GM18520 (cell line): ENCODE measurements around the gene PLEKHA5.
"Not testable (repeated sequence)": the region's sequence is repeated elsewhere in the genome, so short reads cannot be mapped to it uniquely, and the experiment has no call there.

Source experiments
- ATAC-seq: cut with Tn5 transposase; IDR thresholded peaks from one replicate; pipeline ENCODE4 v1.9.1; 2021; ENCODE audit not compliant: unreplicated experiment

Gene PLEKHA5

GRCh38 chr12:19316425-19316824, 186.9 kb downstream of the PLEKHA5 start:
- ATAC-seq, result no peak

GRCh38 chr12:19322376-19322775, 192.8 kb downstream of the PLEKHA5 start:
- ATAC-seq, result no peak

- no peak for ATAC-seq
These were observed 194.3 kb downstream of the PLEKHA5 start for GRCh38 chr12:19323805-19324204.

GRCh38 chr12:19326102-19326501, 196.6 kb downstream of the PLEKHA5 start:
- ATAC-seq, result no peak

GRCh38 chr12:19332196-19332595, 202.7 kb downstream of the PLEKHA5 start:
- ATAC-seq, result no peak

- no peak for ATAC-seq
These were observed 208.9 kb downstream of the PLEKHA5 start for GRCh38 chr12:19338405-19338804.

GRCh38 chr12:19350850-19351249, 221.3 kb downstream of the PLEKHA5 start:
- not testable (repeated sequence) for ATAC-seq

- ATAC-seq, result no peak
These were observed 221.8 kb downstream of the PLEKHA5 start for GRCh38 chr12:19351346-19351745.

- ATAC-seq, result no peak
These were observed 240.2 kb downstream of the PLEKHA5 start for GRCh38 chr12:19369691-19370148.

- ATAC-seq, result no peak
These were observed 244.1 kb downstream of the PLEKHA5 start for GRCh38 chr12:19373586-19373985.

- no peak for ATAC-seq
These were observed 246.4 kb downstream of the PLEKHA5 start for GRCh38 chr12:19375888-19376287.

GRCh38 chr12:19376691-19377090, 247.2 kb downstream of the PLEKHA5 start:
- no peak for ATAC-seq

GRCh38 chr12:19382111-19382526, 252.6 kb downstream of the PLEKHA5 start:
- ATAC-seq, result peak; percentile 98

GRCh38 chr12:19382563-19382962, 253.0 kb downstream of the PLEKHA5 start:
- ATAC-seq, result no peak

- ATAC-seq, result no peak
These were observed 257.6 kb downstream of the PLEKHA5 start for GRCh38 chr12:19387161-19387560.

- ATAC-seq, result no peak
These were observed 258.6 kb downstream of the PLEKHA5 start for GRCh38 chr12:19388131-19388549.

GRCh38 chr12:19390051-19390598, 260.6 kb downstream of the PLEKHA5 start:
- ATAC-seq, result no peak

GRCh38 chr12:19392644-19393043, 263.1 kb downstream of the PLEKHA5 start:
- ATAC-seq, result not testable (repeated sequence)

- no peak for ATAC-seq
These were observed 264.9 kb downstream of the PLEKHA5 start for GRCh38 chr12:19394385-19394784.

GRCh38 chr12:19397534-19397933, 268.0 kb downstream of the PLEKHA5 start:
- ATAC-seq, result no peak

GRCh38 chr12:19398376-19399363, 269.1 kb downstream of the PLEKHA5 start:
- no peak for ATAC-seq

GRCh38 chr12:19400649-19401285, 271.2 kb downstream of the PLEKHA5 start:
- not testable (repeated sequence) for ATAC-seq
